ENCODE measurements around the gene TTC7B.

The TTC7B gene

DNA sequence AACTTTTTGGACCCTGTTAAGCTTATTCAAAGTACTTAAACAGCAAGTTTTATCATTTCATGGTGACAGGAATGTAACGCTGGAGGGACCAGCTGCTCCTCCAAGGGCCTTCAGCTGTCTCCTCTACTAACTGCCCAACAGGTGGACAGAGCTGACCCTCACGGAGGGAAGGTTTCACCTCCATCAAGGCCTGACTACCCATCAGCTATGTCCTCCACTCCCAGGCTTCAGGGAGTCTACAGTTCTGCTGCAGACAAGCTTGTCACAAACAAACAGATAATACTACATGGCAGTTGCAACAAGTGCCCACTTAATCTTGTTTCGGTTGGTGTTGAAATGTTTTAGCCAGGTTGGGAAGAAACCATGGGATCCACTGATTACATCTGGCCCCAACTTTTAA is 175.1 kb downstream of the TTC7B start:
- TF ChIP-seq REST (IDR thresholded peaks at IDR 0.05; ENCODE audit: insufficient read depth in 1 of 2, low read depth in 2 of 2, low read length in 2 of 2) = no peak
- no peak for TF ChIP-seq TAF1 (IDR thresholded peaks at IDR 0.05; ENCODE audit: borderline replicate concordance, insufficient read depth, low read length)
- no peak for TF ChIP-seq FOXP2 (optimal IDR thresholded peaks at IDR 0.05; ENCODE audit: borderline replicate concordance, extremely low read depth, extremely low read length, insufficient read depth)
- TF ChIP-seq SIN3A (IDR thresholded peaks at IDR 0.05; ENCODE audit: borderline replicate concordance, insufficient read depth, low read length) = no peak
- TF ChIP-seq POLR2AphosphoS5 (IDR thresholded peaks at IDR 0.05; ENCODE audit: low read depth, low read length) = no peak

DNA sequence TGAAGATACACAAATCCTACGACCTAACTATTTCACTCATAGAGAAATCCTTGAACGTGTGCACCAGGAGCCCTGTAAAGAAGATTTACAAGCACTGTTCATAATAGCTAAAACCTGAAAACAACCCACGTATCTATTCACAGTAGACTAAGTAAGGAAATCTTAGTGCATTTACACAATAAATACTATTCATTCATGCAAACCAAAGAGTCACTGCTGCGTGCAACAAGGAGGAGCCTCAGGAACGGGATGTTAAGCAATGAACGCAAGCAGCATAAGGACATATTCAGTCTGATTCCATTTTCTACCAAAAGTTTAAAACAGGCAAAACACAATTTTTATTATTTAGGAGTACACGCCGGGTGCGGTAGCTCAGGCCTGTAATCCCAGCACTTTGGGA is 176.6 kb downstream of the TTC7B start:
- TF ChIP-seq REST (IDR thresholded peaks at IDR 0.05; ENCODE audit: insufficient read depth in 1 of 2, low read depth in 2 of 2, low read length in 2 of 2) = no peak
- no peak for TF ChIP-seq POLR2AphosphoS5 (IDR thresholded peaks at IDR 0.05; ENCODE audit: low read depth, low read length)
- no peak for TF ChIP-seq TAF1 (IDR thresholded peaks at IDR 0.05; ENCODE audit: borderline replicate concordance, insufficient read depth, low read length)
- no peak for TF ChIP-seq FOXP2 (optimal IDR thresholded peaks at IDR 0.05; ENCODE audit: borderline replicate concordance, extremely low read depth, extremely low read length, insufficient read depth)
- TF ChIP-seq SIN3A (IDR thresholded peaks at IDR 0.05; ENCODE audit: borderline replicate concordance, insufficient read depth, low read length) = no peak

GRCh38 chr14:90632871-90633270 is 183.4 kb downstream of the TTC7B start:
- TF ChIP-seq TAF1 (IDR thresholded peaks at IDR 0.05; ENCODE audit: borderline replicate concordance, insufficient read depth, low read length) (no peak), POLR2AphosphoS5 (IDR thresholded peaks at IDR 0.05; ENCODE audit: low read depth, low read length) (no peak), FOXP2 (optimal IDR thresholded peaks at IDR 0.05; ENCODE audit: borderline replicate concordance, extremely low read depth, extremely low read length, insufficient read depth) (no peak), REST (IDR thresholded peaks at IDR 0.05; ENCODE audit: insufficient read depth in 1 of 2, low read depth in 2 of 2, low read length in 2 of 2) (no peak), SIN3A (IDR thresholded peaks at IDR 0.05; ENCODE audit: borderline replicate concordance, insufficient read depth, low read length) (no peak)

DNA sequence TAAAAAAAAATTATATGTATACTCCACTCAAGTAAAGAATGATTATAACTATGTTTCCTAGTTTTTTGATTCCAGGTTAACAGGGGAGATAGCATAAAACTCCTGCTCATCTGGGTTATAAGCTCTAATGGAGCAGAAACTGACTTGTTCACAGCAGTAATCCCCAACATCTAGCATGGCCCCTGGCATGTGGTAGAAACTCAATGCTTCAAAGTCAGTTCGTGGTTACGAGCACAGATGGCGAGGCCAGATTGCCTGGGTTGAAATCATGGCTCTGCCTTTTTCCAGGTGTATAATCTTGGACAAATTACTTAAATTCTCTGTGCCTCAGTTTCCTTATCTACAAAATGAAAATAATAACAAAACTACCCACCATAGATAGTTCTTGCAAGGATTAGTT is 183.8 kb downstream of the TTC7B start:
- TF ChIP-seq TAF1 (IDR thresholded peaks at IDR 0.05; ENCODE audit: borderline replicate concordance, insufficient read depth, low read length) (no peak), REST (IDR thresholded peaks at IDR 0.05; ENCODE audit: insufficient read depth in 1 of 2, low read depth in 2 of 2, low read length in 2 of 2) (no peak), FOXP2 (optimal IDR thresholded peaks at IDR 0.05; ENCODE audit: borderline replicate concordance, extremely low read depth, extremely low read length, insufficient read depth) (no peak), POLR2AphosphoS5 (IDR thresholded peaks at IDR 0.05; ENCODE audit: low read depth, low read length) (no peak), SIN3A (IDR thresholded peaks at IDR 0.05; ENCODE audit: borderline replicate concordance, insufficient read depth, low read length) (no peak)
